PC-9 (cell line): ENCODE data around the gene PSMD11. TPM values are rescaled to one million over a fixed set of nuclear protein-coding genes. Genes with fewer than 3 reads are reported as not detected.

Experiments
- BruUV-seq: library from RNA; stranded (reverse); fragments of 400-500 nt; replicated peaks from 2 replicates; lab custom pipeline; 2021; lab: Mats Ljungman, UMichigan
- CTCF ChIA-PET: fragments of 300-600 bp; sonication (Branson Sonifier 250); formaldehyde crosslinking; loops from one replicate; lab custom pipeline; 2022; ENCODE audit warnings: antibody characterized with exemption; lab: Charles Lee
- POLR2A ChIA-PET: fragments of 300-600 bp; sonication (Branson Sonifier 250); formaldehyde crosslinking; loops from one replicate; lab custom pipeline; 2022; ENCODE audit warnings: antibody characterized with exemption; ENCODE audit not compliant: unreplicated experiment; lab: Charles Lee
- DNase-seq, 2 experiments: peaks; one replicate each; pipeline versions ENCODE4 v3.0.0 to v3.0.0-alpha.2; 2015 to 2022; ENCODE audit warnings: mixed read lengths in 1 of 2
- H2AFZ ChIP-seq: fragments of 200-600 bp; sonication (generic); 2 replicates; pipeline ENCODE4 v1.8.1; 2017; ENCODE audit warnings: antibody characterized with exemption
- H3F3A ChIP-seq: fragments of 200-600 bp; sonication (generic); 2 replicates; pipeline ENCODE4 v1.8.1; 2017; ENCODE audit warnings: antibody characterized with exemption, mild to moderate bottlenecking, low read depth; ENCODE audit not compliant: insufficient read depth
- H3K27ac ChIP-seq: fragments of 200-600 bp; sonication (generic); 2 replicates; pipeline ENCODE4 v1.6.1; 2016; ENCODE audit warnings: mixed run types
- H3K27me3 ChIP-seq: fragments of 200-600 bp; sonication (generic); 2 replicates; pipeline ENCODE4 v1.6.1; 2016; ENCODE audit warnings: low read depth, mixed run types; ENCODE audit not compliant: insufficient read depth
- H3K36me3 ChIP-seq: fragments of 200-600 bp; sonication (generic); 2 replicates; pipeline ENCODE4 v1.6.1; 2016; ENCODE audit warnings: low read depth, mixed run types
- H3K4me1 ChIP-seq: fragments of 200-600 bp; sonication (generic); replicated peaks from 2 replicates; pipeline ENCODE4 v1.6.1; 2016; ENCODE audit warnings: mixed run types; ENCODE audit not compliant: insufficient read depth
- H3K4me2 ChIP-seq: fragments of 200-600 bp; sonication (generic); 2 replicates; pipeline ENCODE4 v1.6.1; 2017; ENCODE audit warnings: mixed run types
- H3K4me3 ChIP-seq: fragments of 200-600 bp; sonication (generic); 2 replicates; pipeline ENCODE4 v1.6.1; 2016; ENCODE audit warnings: mixed run types
- H3K79me2 ChIP-seq: fragments of 200-600 bp; sonication (generic); 2 replicates; pipeline ENCODE4 v1.6.1; 2017; ENCODE audit warnings: low read depth, mixed run types
- H3K9me2 ChIP-seq: fragments of 200-600 bp; sonication (generic); 2 replicates; pipeline ENCODE4 v1.8.1; 2017; ENCODE audit warnings: mild to moderate bottlenecking; ENCODE audit not compliant: insufficient read depth
- H3K9me3 ChIP-seq: fragments of 200-600 bp; sonication (generic); 2 replicates; pipeline ENCODE4 v1.8.1; 2016; ENCODE audit warnings: low read depth; ENCODE audit not compliant: insufficient read depth
- H4K20me1 ChIP-seq: fragments of 200-600 bp; sonication (generic); 2 replicates; pipeline ENCODE4 v1.8.1; 2017; ENCODE audit not compliant: insufficient read depth
- CTCF ChIP-seq: fragments of 200-600 bp; sonication (generic); conservative IDR thresholded peaks from 2 replicates; pipeline ENCODE4 v1.6.1; 2017; ENCODE audit warnings: mixed run types, antibody characterized with exemption, mild to moderate bottlenecking, moderate library complexity
- EZH2 ChIP-seq: fragments of 200-600 bp; sonication (generic); IDR thresholded peaks from 2 replicates; pipeline ENCODE4 v1.8.0; 2017; ENCODE audit warnings: antibody characterized with exemption, low read depth
- intact Hi-C: fragments of 100-400 bp; cut with micrococcal nuclease; formaldehyde crosslinking; loops from one replicate; pipeline ENCODE4 v1.10.0; 2022; ENCODE audit not compliant: unreplicated experiment
- total RNA-seq: library from RNA; stranded (reverse); gene quantifications from 2 replicates; pipeline ENCODE4 v1.2.3, GENCODE V29; 2021

PSMD11 gene
- total RNA-seq, 1 experiment from 2014 or later: 149 TPM

- ChIA-PET CTCF (interaction anchor here (0.6 to 1.0 kb wide), 2 partner anchors 10 to 110 kb away, joined by 3 to 5 read pairs; no protein-coding TSS in a partner anchor), POLR2A (no interaction called here)
- no peaks in the 10 kb centered on the region for H4K20me1 ChIP-seq
- DNase-seq: peak in 1 of 2 experiments; percentile 30
- H3K27ac ChIP-seq: no peak overlapping the region
- no peaks in the 10 kb centered on the region for H3K36me3 ChIP-seq
- no peaks in the 10 kb centered on the region for H3K4me1 ChIP-seq
- TF ChIP-seq EZH2 (no peak), CTCF (no peak)
- H3K9me2 ChIP-seq: no peaks in the 10 kb centered on the region
- intact Hi-C loops: no loop called here
- H3K4me3 ChIP-seq: no peak overlapping the region
- no peaks in the 10 kb centered on the region for H3K9me3 ChIP-seq
- no peak overlapping the region for H3K4me2 ChIP-seq
- H3K79me2 ChIP-seq: no peaks in the 10 kb centered on the region
- peaks cover 2% of the 10 kb centered on the region; the same call in 1 of the 2 replicates for H3F3A ChIP-seq
- BruUV-seq: no TSS peak
- no peaks in the 10 kb centered on the region for H3K27me3 ChIP-seq
- H2AFZ ChIP-seq: no peak overlapping the region
These were observed 53.3 kb downstream of the PSMD11 start for GRCh38 chr17:32497431-32498205.

- H3K4me1 ChIP-seq: peaks cover 7% of the 10 kb centered on the region; the same call in 1 of the 2 replicates
- no peak overlapping the region for H3K4me3 ChIP-seq
- no peaks in the 10 kb centered on the region for H3K36me3 ChIP-seq
- no peaks in the 10 kb centered on the region for H3K27me3 ChIP-seq
- POLR2A ChIA-PET: no interaction called here
- H3K79me2 ChIP-seq: no peaks in the 10 kb centered on the region
- DNase-seq: no peak
- H3K9me3 ChIP-seq: no peaks in the 10 kb centered on the region
- H3K27ac ChIP-seq: no peak overlapping the region
- H3K4me2 ChIP-seq: no peak overlapping the region
- H4K20me1 ChIP-seq: no peaks in the 10 kb centered on the region
- H3F3A ChIP-seq: peaks cover 4% of the 10 kb centered on the region; the same call in 1 of the 2 replicates
- intact Hi-C loops: no loop called here
- BruUV-seq: no TSS peak
- TF ChIP-seq CTCF (no peak), EZH2 (no peak)
- CTCF ChIA-PET: no interaction called here
- H3K9me2 ChIP-seq: no peaks in the 10 kb centered on the region
- H2AFZ ChIP-seq: no peak overlapping the region
These were observed 54.1 kb downstream of the PSMD11 start for GRCh38 chr17:32498391-32498790.

GRCh38 chr17:32502013-32502412, 57.7 kb downstream of the PSMD11 start:
- Histone ChIP-seq H3K79me2 (no peaks in the 10 kb centered on the region), H3K9me3 (no peaks in the 10 kb centered on the region), H3K36me3 (no peaks in the 10 kb centered on the region), H3K4me1 (peaks cover 11% of the 10 kb centered on the region; the same call in 1 of the 2 replicates), H4K20me1 (no peaks in the 10 kb centered on the region), H3K4me2 (no peak overlapping the region), H3K4me3 (no peak overlapping the region), H3F3A (peaks cover 4% of the 10 kb centered on the region; the same call in 1 of the 2 replicates), H2AFZ (no peak overlapping the region), H3K27ac (no peak overlapping the region), H3K27me3 (no peaks in the 10 kb centered on the region), H3K9me2 (no peaks in the 10 kb centered on the region)
- intact Hi-C loops: loop anchor here (2.0 to 5.0 kb wide), 3 partner anchors 50 to 319 kb away; no protein-coding TSS in a partner anchor
- ChIA-PET CTCF (no interaction called here), POLR2A (no interaction called here)
- no TSS peak for BruUV-seq
- TF ChIP-seq CTCF (no peak), EZH2 (no peak)
- DNase-seq: no peak
